Measurements from ENCODE around the gene CABLES1. TPM values are rescaled to one million over a fixed set of nuclear protein-coding genes. Genes with fewer than 3 reads are reported as not detected.

CABLES1 gene
- total and polyA plus RNA-seq, 2 experiments from 2014 or later, result 3.8 to 4.1 TPM

DNA sequence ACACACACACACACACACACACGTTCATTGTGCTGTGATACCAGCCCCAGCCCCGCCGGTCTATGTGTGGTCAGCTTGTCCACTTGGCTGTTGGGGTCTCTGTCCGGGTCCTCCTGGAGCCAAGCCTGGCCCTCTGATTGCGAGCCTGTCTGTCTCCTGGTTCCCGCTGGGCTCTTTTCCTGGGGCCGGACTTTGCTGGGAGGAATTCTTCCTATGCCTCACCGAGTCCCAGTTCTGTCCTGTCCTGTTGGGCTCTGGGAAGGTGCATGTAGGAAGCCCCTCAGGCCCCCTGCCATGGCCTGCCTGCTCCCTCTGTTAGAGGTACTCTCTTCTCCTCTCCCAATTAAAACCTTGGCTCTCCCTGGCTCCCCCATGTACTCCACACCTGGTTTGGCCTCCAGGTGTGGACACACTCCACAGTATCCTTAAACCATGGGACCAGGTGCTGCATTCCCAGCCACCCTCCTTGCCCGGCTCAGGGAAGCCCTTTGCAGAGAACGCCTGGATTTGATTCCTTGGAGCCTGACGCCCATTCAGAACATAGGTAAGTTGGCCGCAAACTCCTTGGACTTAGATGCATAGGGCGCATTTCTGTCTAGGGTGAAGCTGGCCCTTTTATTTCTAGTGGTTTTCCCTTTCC, 42.3 kb downstream of the CABLES1 start:
- Histone ChIP-seq H3K27ac (no peak overlapping the region), H3K36me3 (no peaks in the 10 kb centered on the region), H3K9me3 (ENCODE audit: low read depth) (no peaks in the 10 kb centered on the region), H3K4me1 (ENCODE audit: low read depth) (no peaks in the 10 kb centered on the region), H3K27me3 (no peaks in the 10 kb centered on the region), H3K4me3 (no peak overlapping the region)
- TF ChIP-seq, protein P1, sequence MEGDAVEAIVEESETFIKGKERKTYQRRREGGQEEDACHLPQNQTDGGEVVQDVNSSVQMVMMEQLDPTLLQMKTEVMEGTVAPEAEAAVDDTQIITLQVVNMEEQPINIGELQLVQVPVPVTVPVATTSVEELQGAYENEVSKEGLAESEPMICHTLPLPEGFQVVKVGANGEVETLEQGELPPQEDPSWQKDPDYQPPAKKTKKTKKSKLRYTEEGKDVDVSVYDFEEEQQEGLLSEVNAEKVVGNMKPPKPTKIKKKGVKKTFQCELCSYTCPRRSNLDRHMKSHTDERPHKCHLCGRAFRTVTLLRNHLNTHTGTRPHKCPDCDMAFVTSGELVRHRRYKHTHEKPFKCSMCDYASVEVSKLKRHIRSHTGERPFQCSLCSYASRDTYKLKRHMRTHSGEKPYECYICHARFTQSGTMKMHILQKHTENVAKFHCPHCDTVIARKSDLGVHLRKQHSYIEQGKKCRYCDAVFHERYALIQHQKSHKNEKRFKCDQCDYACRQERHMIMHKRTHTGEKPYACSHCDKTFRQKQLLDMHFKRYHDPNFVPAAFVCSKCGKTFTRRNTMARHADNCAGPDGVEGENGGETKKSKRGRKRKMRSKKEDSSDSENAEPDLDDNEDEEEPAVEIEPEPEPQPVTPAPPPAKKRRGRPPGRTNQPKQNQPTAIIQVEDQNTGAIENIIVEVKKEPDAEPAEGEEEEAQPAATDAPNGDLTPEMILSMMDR (IDR thresholded peaks at IDR 0.05; ENCODE audit: low read depth, low read length), result no peak
- DNase-seq (ENCODE audit: low read depth in 1 of 2, low spot score in 1 of 2), result no peak

DNA sequence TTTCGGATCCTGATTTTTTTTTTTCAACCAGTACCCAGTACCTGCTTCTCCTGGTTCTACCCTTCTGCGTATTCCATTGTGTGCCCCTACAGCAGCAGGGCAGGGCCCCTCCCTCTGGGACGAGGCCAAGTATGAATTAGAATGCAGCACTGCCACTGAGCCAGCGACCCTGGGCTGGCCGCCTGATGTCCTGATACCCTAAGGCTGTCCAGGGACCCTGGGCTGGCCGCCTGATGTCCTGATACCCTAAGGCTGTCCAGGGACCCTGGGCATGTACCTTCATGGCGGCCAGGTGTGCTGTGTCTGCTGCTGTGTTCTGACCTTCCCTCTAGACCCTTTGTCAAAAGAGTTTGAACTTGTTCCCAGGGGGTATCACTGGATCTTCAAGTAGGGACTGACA, 42.9 kb downstream of the CABLES1 start:
- H3K36me3 ChIP-seq, result no peaks in the 10 kb centered on the region
- TF ChIP-seq, protein P1 (IDR thresholded peaks at IDR 0.05; ENCODE audit: low read depth, low read length), result no peak
- H3K27ac ChIP-seq, result no peak overlapping the region
- H3K4me3 ChIP-seq, result no peak overlapping the region
- no peaks in the 10 kb centered on the region for H3K4me1 ChIP-seq (ENCODE audit: low read depth)
- H3K9me3 ChIP-seq (ENCODE audit: low read depth), result no peaks in the 10 kb centered on the region
- H3K27me3 ChIP-seq, result no peaks in the 10 kb centered on the region
- no peak for DNase-seq (ENCODE audit: low read depth in 1 of 2, low spot score in 1 of 2)

DNA sequence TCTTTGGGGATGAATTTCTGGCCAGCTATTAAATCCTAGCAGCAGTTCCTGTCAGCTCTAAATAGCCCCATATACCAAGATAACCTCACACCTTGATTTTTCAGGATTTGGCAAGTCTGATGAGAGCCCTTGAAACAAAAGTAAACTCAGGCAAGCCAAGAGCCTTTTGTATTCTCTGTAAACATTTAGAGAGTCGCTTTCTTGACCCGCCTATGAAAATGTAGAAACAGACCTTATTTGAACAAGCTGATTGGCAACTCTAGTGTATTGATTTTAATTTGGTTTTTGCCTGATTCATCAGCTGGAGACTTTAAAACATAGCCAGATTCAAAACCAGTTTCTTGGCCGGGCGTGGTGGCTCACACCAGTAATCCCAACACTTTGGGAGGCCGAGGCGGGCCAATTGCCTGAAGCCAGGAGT, 43.4 kb downstream of the CABLES1 start:
- H3K4me1 ChIP-seq (ENCODE audit: low read depth), result peaks cover 3% of the 10 kb centered on the region
- no peaks in the 10 kb centered on the region for H3K27me3 ChIP-seq
- no peaks in the 10 kb centered on the region for H3K36me3 ChIP-seq
- TF ChIP-seq, protein P1 (IDR thresholded peaks at IDR 0.05; ENCODE audit: low read depth, low read length), result no peak
- H3K4me3 ChIP-seq, result no peak overlapping the region
- H3K9me3 ChIP-seq (ENCODE audit: low read depth), result no peaks in the 10 kb centered on the region
- DNase-seq (ENCODE audit: low read depth in 1 of 2, low spot score in 1 of 2), result no peak
- no peak overlapping the region for H3K27ac ChIP-seq

DNA sequence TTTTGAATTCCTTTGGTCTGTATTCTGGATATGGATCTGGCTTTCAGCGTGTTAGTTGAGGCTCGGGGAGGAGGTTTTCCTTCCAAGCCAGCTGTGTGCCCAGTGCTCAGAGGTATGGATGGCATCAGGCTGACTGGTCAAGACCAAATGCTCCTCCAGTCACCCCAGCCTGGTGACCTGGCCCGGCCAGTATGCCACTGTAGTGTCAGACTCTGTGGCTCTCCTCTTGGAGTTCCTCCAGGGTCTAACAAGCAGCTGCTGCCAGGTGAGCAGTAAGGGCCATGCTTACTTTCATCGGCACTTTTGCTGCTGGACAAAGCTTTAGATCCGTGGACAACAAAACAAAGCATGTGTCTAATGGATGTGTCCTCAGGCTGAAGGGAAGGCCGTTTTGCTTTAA, 44.1 kb downstream of the CABLES1 start:
- Histone ChIP-seq H3K36me3 (no peaks in the 10 kb centered on the region), H3K4me3 (no peak overlapping the region), H3K27me3 (no peaks in the 10 kb centered on the region), H3K4me1 (ENCODE audit: low read depth) (peaks cover 4% of the 10 kb centered on the region), H3K27ac (no peak overlapping the region), H3K9me3 (ENCODE audit: low read depth) (no peaks in the 10 kb centered on the region)
- TF ChIP-seq, protein P1 (IDR thresholded peaks at IDR 0.05; ENCODE audit: low read depth, low read length), result no peak
- DNase-seq (ENCODE audit: low read depth in 1 of 2, low spot score in 1 of 2), result no peak

DNA sequence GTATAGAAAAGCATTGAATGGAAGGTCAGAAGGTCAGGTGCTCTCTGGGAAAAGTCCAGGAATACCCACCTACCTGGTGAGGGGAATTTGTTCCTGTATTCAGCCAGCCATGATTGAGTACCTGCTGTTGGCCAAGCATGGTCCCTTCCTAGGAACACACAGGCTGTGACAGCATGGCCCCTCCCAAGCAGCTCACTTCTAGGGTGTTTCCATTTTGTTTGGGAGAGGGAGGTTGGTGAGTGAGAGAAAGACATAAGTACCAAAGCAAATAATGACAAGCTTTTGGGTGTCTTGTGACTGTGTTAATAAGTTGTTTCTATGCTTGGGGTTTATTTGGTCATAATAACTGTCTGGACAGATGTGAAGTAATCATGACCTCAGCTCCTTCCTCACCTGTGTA, 46.3 kb downstream of the CABLES1 start:
- H3K27ac ChIP-seq, result no peak overlapping the region
- no peak for DNase-seq (ENCODE audit: low read depth in 1 of 2, low spot score in 1 of 2)
- no peak overlapping the region for H3K4me3 ChIP-seq
- H3K4me1 ChIP-seq (ENCODE audit: low read depth), result peaks cover 4% of the 10 kb centered on the region
- H3K9me3 ChIP-seq (ENCODE audit: low read depth), result no peaks in the 10 kb centered on the region
- TF ChIP-seq, protein P1 (IDR thresholded peaks at IDR 0.05; ENCODE audit: low read depth, low read length), result no peak
- H3K27me3 ChIP-seq, result no peaks in the 10 kb centered on the region
- H3K36me3 ChIP-seq, result no peaks in the 10 kb centered on the region
